HepG2 (cell line): Measurements from ENCODE around the gene HOXA9. TPM values are rescaled to one million over a fixed set of nuclear protein-coding genes. Genes with fewer than 3 reads are reported as not detected.

Experiments
- ATF6 ChIP-seq: sonication (generic); formaldehyde crosslinking; conservative IDR thresholded peaks from 2 replicates; pipeline ENCODE4 v1.4.0; 2020; ENCODE audit warnings: missing genetic modification reagents
- CBX2 ChIP-seq, 2 experiments: fragments of 200-600 bp in 1 of 2; sonication (generic); formaldehyde crosslinking in 1 of 2; IDR thresholded peaks; 2 replicates each; pipeline versions ENCODE4 v1.7.0 to v1.8.1; 2018 to 2022; ENCODE audit warnings: low read depth in 2 of 2, low read length in 1 of 2, mild to moderate bottlenecking in 1 of 2, missing genetic modification reagents in 1 of 2
- ETV5 ChIP-seq: IDR thresholded peaks from 2 replicates; pipeline ENCODE4 v1.6.1; 2018; ENCODE audit warnings: missing biosample characterization, missing genetic modification reagents, inconsistent platforms, borderline replicate concordance
- ETV6 ChIP-seq: sonication (generic); formaldehyde crosslinking; conservative IDR thresholded peaks from 2 replicates; pipeline ENCODE4 v1.4.0; 2020; ENCODE audit warnings: missing genetic modification reagents
- HIVEP1 ChIP-seq: sonication (generic); formaldehyde crosslinking; IDR thresholded peaks from 2 replicates; pipeline ENCODE4 v1.4.0; 2020; ENCODE audit warnings: mild to moderate bottlenecking, missing genetic modification reagents
- HNF4A ChIP-seq: sonication (generic); formaldehyde crosslinking; IDR thresholded peaks from 2 replicates; pipeline ENCODE4 v1.4.0; 2020; ENCODE audit warnings: missing genetic modification reagents
- HNRNPLL ChIP-seq: fragments of 200-400 bp; formaldehyde crosslinking; IDR thresholded peaks from 2 replicates; pipeline ENCODE4 v1.6.1; 2017; ENCODE audit warnings: mild to moderate bottlenecking, low read depth, low read length; ENCODE audit not compliant: poor library complexity, severe bottlenecking
- IRX3 ChIP-seq: sonication (generic); formaldehyde crosslinking; IDR thresholded peaks from 2 replicates; pipeline ENCODE4 v1.8.1; 2023; ENCODE audit warnings: mild to moderate bottlenecking, low read depth, missing genetic modification reagents, borderline replicate concordance
- KDM3A ChIP-seq: IDR thresholded peaks from 2 replicates; pipeline ENCODE4 v1.6.1; 2018; ENCODE audit warnings: low read depth, missing compliant biosample characterization
- LCORL ChIP-seq, 2 experiments: fragments of 450-650 bp in 1 of 2; sonication (generic) in 1 of 2; formaldehyde crosslinking in 1 of 2; IDR thresholded peaks; 2 replicates each; pipeline versions ENCODE4 v1.5.0 to v1.6.1; 2017 to 2020; ENCODE audit warnings: antibody characterized with exemption in 1 of 2, missing genetic modification reagents in 1 of 2
- RXRB ChIP-seq: IDR thresholded peaks from 2 replicates; pipeline ENCODE4 v1.6.1; 2016; ENCODE audit warnings: borderline replicate concordance, missing genetic modification reagents, missing compliant biosample characterization
- SOX13 ChIP-seq, 3 experiments: fragments of 450-650 bp in 1 of 3; sonication (generic) in 1 of 3; formaldehyde crosslinking in 1 of 3; IDR thresholded peaks in 2 of 3; conservative IDR thresholded peaks in 1 of 3; 2 replicates each; pipeline versions ENCODE4 v1.5.0 to v1.6.1; 2016 to 2020; ENCODE audit warnings: antibody characterized with exemption in 1 of 3, mild to moderate bottlenecking in 1 of 3, missing compliant biosample characterization in 1 of 3, missing genetic modification reagents in 1 of 3, moderate library complexity in 1 of 3
- TGIF2 ChIP-seq: IDR thresholded peaks from 2 replicates; pipeline ENCODE4 v1.6.1; 2016; ENCODE audit warnings: control low read depth, missing compliant biosample characterization
- THAP7 ChIP-seq: sonication (generic); formaldehyde crosslinking; IDR thresholded peaks from 2 replicates; pipeline ENCODE4 v1.8.1; 2023; ENCODE audit warnings: mild to moderate bottlenecking, missing genetic modification reagents
- ZFP82 ChIP-seq: sonication (generic); formaldehyde crosslinking; IDR thresholded peaks from 2 replicates; pipeline ENCODE4 v1.5.1; 2020; ENCODE audit warnings: mild to moderate bottlenecking, missing genetic modification reagents, borderline replicate concordance
- ZNF691 ChIP-seq: sonication (generic); formaldehyde crosslinking; IDR thresholded peaks from 2 replicates; pipeline ENCODE4 v1.4.0; 2020; ENCODE audit warnings: missing genetic modification reagents, low read depth, mild to moderate bottlenecking, borderline replicate concordance
- ZNF773 ChIP-seq: sonication (generic); formaldehyde crosslinking; IDR thresholded peaks from 2 replicates; pipeline ENCODE4 v1.4.0; 2020; ENCODE audit warnings: missing genetic modification reagents, borderline replicate concordance
- ZNF839 ChIP-seq: sonication (generic); formaldehyde crosslinking; IDR thresholded peaks from 2 replicates; pipeline ENCODE4 v1.4.0; 2020; ENCODE audit warnings: missing genetic modification reagents, mild to moderate bottlenecking, borderline replicate concordance
- ZSCAN20 ChIP-seq: sonication (generic); formaldehyde crosslinking; IDR thresholded peaks from 2 replicates; pipeline ENCODE4 v1.4.0; 2020; ENCODE audit warnings: missing genetic modification reagents, mild to moderate bottlenecking, borderline replicate concordance
- ZUFSP ChIP-seq: sonication (generic); formaldehyde crosslinking; IDR thresholded peaks from 2 replicates; pipeline ENCODE4 v1.9.0; 2021; ENCODE audit warnings: missing genetic modification reagents, mild to moderate bottlenecking, borderline replicate concordance
- polyA plus RNA-seq, 8 experiments: library from polyadenylated mRNA; depleted of rRNA in 3 of 8; stranded (reverse) in 7 of 8; unstranded in 1 of 8; fragments of >200 nt; fragmentation: Illumina TruSeq in 4 of 8; extraction: Trizol in 4 of 8; gene quantifications; 2 replicates each; pipeline versions ENCODE4 v1.2.1 to v1.2.3, GENCODE V29; 2011 to 2016; ENCODE audit warnings: low read depth in 4 of 8, missing spikeins in 1 of 8, mixed read lengths in 1 of 8; ENCODE audit not compliant: insufficient read depth in 1 of 8
- total RNA-seq, 5 experiments: library from RNA; depleted of rRNA; stranded (reverse); fragments of >200 nt; fragmentation: Illumina TruSeq; extraction: Trizol; gene quantifications; 2 replicates each; pipeline ENCODE4 v1.2.3, GENCODE V29; 2016; ENCODE audit warnings: low read depth in 1 of 5

HOXA9 gene
- total and polyA plus RNA-seq, 2 of the 13 experiments (the other 11 are each of a cell fraction or from before 2014, with no cell fraction given): not detected

GRCh38 chr7:27150568-27151340, 14.6 kb downstream of the HOXA9 start (continued):
- TF ChIP-seq ETV6 (CRISPR knock-in tag): no peak
- no peak for TF ChIP-seq LCORL (IDR thresholded peaks at IDR 0.05)
- TF ChIP-seq LCORL (CRISPR knock-in tag; IDR thresholded peaks at IDR 0.05): peak; percentile 45; the same call in 1 of the 2 replicates
- TF ChIP-seq HNF4A (CRISPR knock-in tag): no peak
- no peak for TF ChIP-seq CBX2 (IDR thresholded peaks at IDR 0.05; ENCODE audit: low read depth, low read length)
- no peak for TF ChIP-seq CBX2 (CRISPR knock-in tag; IDR thresholded peaks at IDR 0.05; ENCODE audit: low read depth)
- no peak; the same call in 1 of the 2 replicates for TF ChIP-seq RXRB
- no peak for TF ChIP-seq ZNF773 (CRISPR knock-in tag)
- peak; percentile 91 for TF ChIP-seq HNRNPLL
- TF ChIP-seq ZNF839 (CRISPR knock-in tag): no peak
- no peak for TF ChIP-seq IRX3
- no peak for TF ChIP-seq ZFP82 (CRISPR knock-in tag)
- no peak for TF ChIP-seq ZUFSP
- no peak for TF ChIP-seq ZSCAN20 (CRISPR knock-in tag)
- TF ChIP-seq ETV5 (CRISPR knock-in tag): no peak; the same call in 1 of the 2 replicates
- no peak for TF ChIP-seq ATF6 (CRISPR knock-in tag)
- TF ChIP-seq KDM3A (CRISPR knock-in tag): peak; percentile 48; the same call in 1 of the 2 replicates
- TF ChIP-seq TGIF2: no peak
- no peak for TF ChIP-seq HIVEP1 (CRISPR knock-in tag)
- 0 out of 2 replicates have a peak, but pooled peaks have one; percentile 43 for TF ChIP-seq THAP7
- TF ChIP-seq ZNF691 (CRISPR knock-in tag): no peak; the same call in 1 of the 2 replicates
- no peak for TF ChIP-seq SOX13 (IDR thresholded peaks at IDR 0.05)
- no peak for TF ChIP-seq SOX13 (CRISPR knock-in tag; conservative IDR thresholded peaks at IDR 0.05 in 1 of 2, IDR thresholded peaks at IDR 0.05 in 1 of 2)
